ENCODE measurements around the gene PRKD3. TPM values are rescaled to one million over a fixed set of nuclear protein-coding genes. Genes with fewer than 3 reads are reported as not detected.
A peak's percentile ranks its signal among the peaks of the same experiment; 100 is the strongest.

PRKD3 gene
- total and polyA plus RNA-seq, 2 donors (not counting 3 experiments of a cell fraction or from before 2014, with no cell fraction given): 14.9 to 47.3 TPM

GRCh38 chr2:37342591-37343220, 18.1 kb upstream of the PRKD3 start:
- H3K4me1 ChIP-seq (ENCODE audit: control insufficient read depth, extremely low read depth, insufficient read depth, low read length): peaks cover 17% of the 10 kb centered on the region
- H3K36me3 ChIP-seq (ENCODE audit: control insufficient read depth in 2 of 2, extremely low read depth in 1 of 2, insufficient read depth in 2 of 2, low read length in 2 of 2): no peaks in the 10 kb centered on the region
- H3K4me3 ChIP-seq (replicated peaks in 1 of 3; ENCODE audit: insufficient read depth in 1 of 3, low read depth in 1 of 3, low read length in 3 of 3): no peak overlapping the region
- H2AFZ ChIP-seq (ENCODE audit: low read depth, low read length): peak overlapping the region; percentile 77
- dilution Hi-C loops (cut with MboI; ENCODE audit: extremely low pct_ligation_motif_present, low sequenced_read_pairs): no loop called here
- H3K9me3 ChIP-seq (replicated peaks; ENCODE audit: control insufficient read depth, insufficient read depth, low read length): no peaks in the 10 kb centered on the region
- H3K79me2 ChIP-seq (ENCODE audit: control insufficient read depth, insufficient read depth, low read length): no peaks in the 10 kb centered on the region
- no TSS peak for BruUV-seq (replicated peaks)
- peak; percentile 34 for DNase-seq (ENCODE audit: low read depth, low spot score)
- FAIRE-seq: no peak
- POLR2A ChIA-PET: interaction anchor here (0.8 kb wide), 1 partner anchor 18 kb away, joined by 3 read pairs; the partner anchor contains the start of gene PRKD3
- intact Hi-C loops (cut with micrococcal nuclease): loop anchor here (1.0 to 5.0 kb wide), 2 partner anchors 48 to 535 kb away; no protein-coding TSS in a partner anchor
- H3K27ac ChIP-seq (ENCODE audit: insufficient read depth, low read depth, low read length): no peak overlapping the region
- no peak overlapping the region for H3K9ac ChIP-seq (replicated peaks; ENCODE audit: extremely low read depth, insufficient read depth, low read length)
- no peak overlapping the region for H3K4me2 ChIP-seq (ENCODE audit: insufficient read depth, low read length)
- no peaks in the 10 kb centered on the region for H3K9me1 ChIP-seq (replicated peaks; ENCODE audit: control insufficient read depth, extremely low read depth, insufficient read depth, low read length)
- no peaks in the 10 kb centered on the region for H3K27me3 ChIP-seq (ENCODE audit: control insufficient read depth in 2 of 2, insufficient read depth in 2 of 2, low read length in 2 of 2)
- TF ChIP-seq EZH2 (IDR thresholded peaks at IDR 0.05; ENCODE audit: borderline replicate concordance, low read depth, low read length, severe bottlenecking) (no peak), CTCF (IDR thresholded peaks at IDR 0.05; ENCODE audit: extremely low read depth in 1 of 2, insufficient read depth in 1 of 2, low read depth in 1 of 2, low read length in 2 of 2) (no peak), FOS (IDR thresholded peaks at IDR 0.05; ENCODE audit: borderline replicate concordance, insufficient read depth, low read length) (no peak), MYC (IDR thresholded peaks at IDR 0.05; ENCODE audit: low read depth, low read length) (no peak), JUN (IDR thresholded peaks at IDR 0.05; ENCODE audit: borderline replicate concordance, insufficient read depth, insufficient read length, low read depth) (no peak), POLR2AphosphoS5 (IDR thresholded peaks at IDR 0.05; ENCODE audit: insufficient read depth, low read depth, low read length) (no peak), MAX (IDR thresholded peaks at IDR 0.05; ENCODE audit: insufficient read depth, insufficient read length) (no peak), GATA2 (IDR thresholded peaks at IDR 0.05; ENCODE audit: insufficient read depth, insufficient read length, low read depth, low read length) (no peak), POLR2A (IDR thresholded peaks at IDR 0.05; ENCODE audit: low read depth, low read length) (no peak)
- no peaks in the 10 kb centered on the region for H4K20me1 ChIP-seq (replicated peaks; ENCODE audit: control insufficient read depth, extremely low read depth, insufficient read depth, low read length)
- CTCF ChIA-PET: interaction anchor here (1.0 to 2.8 kb wide), 10 partner anchors 16 to 549 kb away, joined by 3 to 25 read pairs (median 7); no protein-coding TSS in a partner anchor
